VCaP (cell line): ENCODE data around the gene PCSK5.

Experiments used
- H3K27ac ChIP-seq: fragments of 450-650 bp; 2 replicates; pipeline ENCODE4 v1.5.1; 2017
- TF ChIP-seq, protein P1 (sequence below): fragments of 450-650 bp; conservative IDR thresholded peaks from 2 replicates; pipeline ENCODE4 v1.5.1; 2017; ENCODE audit warnings: mild to moderate bottlenecking, moderate library complexity

Gene PCSK5

DNA sequence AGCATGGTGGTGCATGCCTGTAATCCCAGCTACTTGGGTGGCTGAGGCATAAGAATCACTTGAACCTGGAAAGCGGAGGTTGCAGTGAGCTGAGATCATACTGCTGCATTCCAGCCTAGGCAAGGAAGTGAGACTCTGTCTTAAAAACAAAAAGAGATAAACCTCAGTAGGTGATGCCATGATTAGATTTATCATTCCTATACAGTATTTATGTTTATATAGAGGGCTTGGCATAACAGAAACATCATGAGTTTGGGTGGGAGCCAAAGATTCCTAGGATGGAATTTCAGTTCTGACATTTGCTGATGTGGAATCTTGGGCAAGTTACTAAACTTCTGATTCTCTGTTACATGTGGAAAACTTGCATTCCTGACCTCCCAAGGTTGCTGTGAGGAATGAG is 481.4 kb downstream of the PCSK5 start:
- no peak overlapping the region for H3K27ac ChIP-seq
- TF ChIP-seq, protein P1, sequence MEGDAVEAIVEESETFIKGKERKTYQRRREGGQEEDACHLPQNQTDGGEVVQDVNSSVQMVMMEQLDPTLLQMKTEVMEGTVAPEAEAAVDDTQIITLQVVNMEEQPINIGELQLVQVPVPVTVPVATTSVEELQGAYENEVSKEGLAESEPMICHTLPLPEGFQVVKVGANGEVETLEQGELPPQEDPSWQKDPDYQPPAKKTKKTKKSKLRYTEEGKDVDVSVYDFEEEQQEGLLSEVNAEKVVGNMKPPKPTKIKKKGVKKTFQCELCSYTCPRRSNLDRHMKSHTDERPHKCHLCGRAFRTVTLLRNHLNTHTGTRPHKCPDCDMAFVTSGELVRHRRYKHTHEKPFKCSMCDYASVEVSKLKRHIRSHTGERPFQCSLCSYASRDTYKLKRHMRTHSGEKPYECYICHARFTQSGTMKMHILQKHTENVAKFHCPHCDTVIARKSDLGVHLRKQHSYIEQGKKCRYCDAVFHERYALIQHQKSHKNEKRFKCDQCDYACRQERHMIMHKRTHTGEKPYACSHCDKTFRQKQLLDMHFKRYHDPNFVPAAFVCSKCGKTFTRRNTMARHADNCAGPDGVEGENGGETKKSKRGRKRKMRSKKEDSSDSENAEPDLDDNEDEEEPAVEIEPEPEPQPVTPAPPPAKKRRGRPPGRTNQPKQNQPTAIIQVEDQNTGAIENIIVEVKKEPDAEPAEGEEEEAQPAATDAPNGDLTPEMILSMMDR, result no peak

DNA sequence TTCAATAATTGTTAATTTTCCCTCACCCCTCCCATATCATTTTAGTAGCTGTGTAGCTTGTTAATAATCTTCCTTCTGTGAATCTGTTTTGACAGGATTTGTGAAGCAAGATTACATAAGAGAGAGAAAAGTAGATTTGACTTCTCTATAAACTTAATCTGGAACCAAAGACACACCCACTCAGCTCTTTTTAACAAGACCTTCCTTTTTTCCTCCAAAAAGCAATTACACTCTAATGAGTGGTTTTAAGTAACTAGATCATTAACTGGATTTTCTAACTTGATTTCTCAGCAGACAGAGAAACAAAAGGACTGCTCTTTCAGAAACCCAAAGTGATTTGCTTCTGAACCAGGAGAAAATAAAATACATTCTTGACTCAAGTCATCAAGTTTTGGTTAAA is 481.9 kb downstream of the PCSK5 start:
- H3K27ac ChIP-seq, result no peak overlapping the region
- TF ChIP-seq, protein P1, result no peak

DNA sequence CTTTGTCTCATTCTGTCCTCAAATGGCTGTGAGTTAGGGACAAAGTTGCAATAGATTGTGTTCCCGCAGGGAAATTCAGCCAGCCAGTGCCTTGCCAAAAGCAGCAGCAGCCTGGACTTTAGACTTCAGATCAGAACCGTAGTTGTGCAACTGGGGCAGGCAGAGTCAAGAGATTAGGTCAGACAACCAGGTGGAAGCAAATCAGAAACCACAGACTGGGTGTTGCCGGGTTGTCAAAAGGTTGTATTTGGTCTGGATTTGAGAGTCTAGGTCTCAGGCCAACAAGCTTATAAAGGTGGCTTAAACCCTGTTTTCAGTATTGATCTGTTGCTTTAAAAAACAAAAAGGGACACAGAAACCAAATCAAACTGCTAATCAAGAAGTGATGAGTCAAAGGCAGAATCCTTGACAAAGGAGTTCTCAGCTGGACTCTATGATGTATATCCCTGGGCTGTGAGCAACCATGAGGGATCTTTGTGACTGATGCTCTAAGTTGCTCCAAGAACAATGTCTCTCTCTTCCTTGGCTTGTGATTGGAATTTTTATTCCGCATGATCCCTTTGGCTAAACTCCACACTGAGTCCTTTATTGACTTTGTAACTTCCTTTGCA is 482.8 kb downstream of the PCSK5 start:
- TF ChIP-seq, protein P1, result no peak
- H3K27ac ChIP-seq, result no peak overlapping the region

DNA sequence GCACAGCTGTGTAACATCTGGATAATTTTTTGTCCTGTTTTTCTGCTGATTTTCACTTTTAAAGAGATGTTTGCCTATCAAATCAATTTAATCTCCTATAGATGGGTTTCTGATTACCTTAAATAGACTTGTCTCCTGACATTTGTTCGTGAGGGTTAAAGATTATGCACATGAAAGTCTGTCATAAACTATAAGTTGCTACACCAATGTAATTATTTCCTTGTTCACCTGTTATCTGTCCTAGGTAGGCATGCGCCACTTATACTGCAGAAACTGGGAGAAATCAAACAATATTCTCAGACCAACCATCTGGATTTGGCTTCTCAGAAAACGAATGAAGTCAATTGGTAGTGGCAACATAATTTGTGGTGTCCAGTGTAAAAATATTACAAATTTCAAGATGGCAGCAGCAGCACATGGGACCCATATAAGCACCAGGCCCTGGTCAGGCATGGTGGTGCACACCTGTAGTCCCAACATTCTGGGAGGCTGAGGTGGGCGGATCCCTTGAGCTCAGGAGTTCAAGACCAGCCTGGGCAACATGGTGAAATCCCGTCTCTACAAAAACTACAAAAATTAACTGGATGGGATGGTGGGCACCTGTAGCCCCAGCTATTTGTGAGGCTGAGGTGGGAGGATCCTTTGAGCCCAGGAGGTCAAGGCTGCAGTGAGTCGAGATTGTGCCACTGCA is 483.5 kb downstream of the PCSK5 start:
- H3K27ac ChIP-seq, result no peak overlapping the region
- TF ChIP-seq, protein P1, result no peak

DNA sequence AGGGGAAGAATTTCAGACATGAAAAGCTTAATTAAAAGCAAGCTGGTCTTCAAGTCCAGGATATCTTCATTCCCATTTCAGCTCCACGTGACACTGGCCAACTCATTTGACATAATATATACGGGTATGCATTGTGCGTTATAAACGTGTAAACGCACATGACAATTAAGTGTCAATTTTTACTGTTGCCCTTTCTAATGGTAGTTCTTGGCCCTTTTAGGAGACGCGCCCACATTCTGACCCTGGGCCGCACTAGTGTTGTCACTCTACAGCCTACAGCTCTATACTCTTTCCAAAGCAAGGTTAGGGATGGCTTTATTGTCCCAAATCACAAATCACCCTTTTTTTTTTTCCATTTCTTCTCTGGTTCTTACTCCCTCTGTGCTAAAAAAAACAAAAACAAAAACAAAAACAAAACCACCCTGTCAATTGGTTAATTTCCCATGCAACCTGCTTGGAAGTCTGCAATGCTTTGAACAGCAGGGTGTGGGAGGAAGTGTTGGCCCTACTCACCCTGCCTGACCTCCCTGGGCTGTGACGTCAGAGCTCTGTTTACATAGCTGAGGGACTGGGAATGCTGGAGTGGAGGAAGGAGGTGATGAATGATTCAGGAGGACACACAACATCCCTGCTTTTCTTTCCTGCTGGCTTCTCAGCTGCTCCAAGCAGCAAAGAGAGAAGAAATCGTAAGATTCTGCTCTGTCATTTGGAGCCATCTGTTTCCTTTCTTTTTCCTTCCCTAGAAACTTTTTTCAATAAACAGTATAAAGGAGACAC is 484.5 kb downstream of the PCSK5 start:
- TF ChIP-seq, protein P1, result no peak
- H3K27ac ChIP-seq, result no peak overlapping the region

DNA sequence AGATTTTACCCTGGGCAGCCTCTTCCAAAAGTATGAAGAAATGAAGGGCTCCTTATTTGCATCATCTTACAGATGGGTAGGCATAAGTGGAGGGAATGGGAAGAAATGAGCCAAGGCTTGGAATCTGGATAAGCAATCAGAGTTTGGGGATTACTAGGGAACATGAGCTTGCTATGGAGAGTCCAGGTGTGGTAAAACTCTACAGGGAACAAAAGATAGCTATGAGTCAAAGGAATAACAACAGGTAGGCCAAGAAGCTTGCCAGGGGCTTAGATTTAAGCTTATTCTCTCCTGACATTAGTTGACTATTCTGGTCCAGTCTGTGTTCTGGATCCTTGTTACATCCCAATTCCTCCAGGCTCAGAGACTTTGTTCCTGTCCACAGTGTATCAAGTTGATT is 487.3 kb downstream of the PCSK5 start:
- no peak overlapping the region for H3K27ac ChIP-seq
- TF ChIP-seq, protein P1, result no peak

DNA sequence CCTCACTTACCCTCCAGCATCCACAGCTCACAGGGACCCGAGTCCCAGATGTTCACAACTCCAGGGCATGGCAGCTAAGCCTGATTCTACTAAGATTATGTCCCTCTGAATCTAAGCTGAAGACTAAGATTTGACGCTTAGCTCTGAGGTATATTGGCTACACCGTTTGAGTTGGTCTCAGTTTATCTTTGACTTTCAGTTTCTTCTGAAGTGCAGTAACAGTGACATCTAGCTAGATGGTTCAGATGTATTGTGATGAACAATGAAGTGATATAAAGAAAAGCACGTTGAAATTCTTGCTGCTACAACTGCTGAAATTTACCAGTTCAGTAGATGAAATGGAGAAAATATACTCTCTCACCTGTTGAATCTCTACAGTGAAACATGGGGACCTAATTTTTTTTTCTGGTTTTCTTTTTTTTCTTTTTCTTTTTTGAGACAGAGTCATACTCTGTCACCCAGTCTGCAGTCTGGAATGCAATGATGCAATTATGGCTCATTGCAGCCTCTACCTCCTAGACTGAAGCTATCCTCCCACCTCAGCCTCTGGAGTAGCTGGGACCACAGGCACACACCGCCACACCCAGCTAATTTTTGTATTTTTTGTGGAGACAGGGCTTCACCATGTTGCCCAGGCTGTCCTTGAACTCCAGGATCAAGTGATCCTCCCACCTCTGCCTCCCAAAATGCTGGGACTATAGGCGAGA is 488.0 kb downstream of the PCSK5 start:
- TF ChIP-seq, protein P1, result no peak
- H3K27ac ChIP-seq, result no peak overlapping the region
